Hepatic stellate cell (primary cell): ENCODE results near the gene CHMP4A.
A peak's percentile ranks its signal among the peaks of the same experiment; 100 is the strongest.

Source experiments
- DNase-seq: peaks from one replicate; pipeline ENCODE4 v3.0.0; 2011; ENCODE audit warnings: low spot score

The CHMP4A gene

DNA sequence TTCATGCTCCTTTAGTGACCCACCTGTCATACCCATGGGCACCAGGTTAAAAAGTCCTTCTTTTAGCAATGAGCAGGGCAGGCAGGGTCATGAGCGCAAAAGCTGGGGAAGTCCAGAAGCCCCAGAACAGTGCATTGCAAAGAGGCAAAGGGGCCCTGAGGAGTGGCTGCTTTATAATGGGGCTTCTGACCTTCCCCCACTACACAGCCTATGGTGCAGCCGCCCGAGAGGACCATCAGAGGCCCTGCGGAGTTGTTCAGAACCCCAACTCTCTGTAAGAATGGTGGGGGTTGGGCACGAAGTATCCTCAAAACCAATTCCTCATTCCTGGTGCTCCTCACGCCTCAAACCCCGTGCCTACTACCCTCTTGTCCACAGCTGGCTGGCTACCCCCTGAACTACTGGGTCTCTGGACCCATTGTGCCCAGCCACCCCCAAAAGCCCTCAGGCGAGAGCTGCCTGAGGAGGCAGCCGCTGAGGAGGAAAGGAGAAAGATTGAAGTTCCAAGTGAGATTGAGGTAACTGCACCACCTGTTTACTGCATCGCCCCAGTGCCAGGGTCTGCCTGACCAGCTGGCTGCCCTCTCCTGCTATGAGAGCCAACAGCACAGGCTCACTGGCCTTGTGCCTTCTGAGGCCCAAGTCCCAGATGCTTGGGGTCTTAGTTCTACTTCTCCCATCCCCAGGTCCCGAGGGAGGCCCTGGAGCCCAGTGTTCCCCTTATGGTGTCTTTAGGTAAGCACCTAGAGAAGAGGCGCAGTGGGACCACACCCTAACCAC lies 34.7 kb downstream of the CHMP4A start:
- DNase-seq: no peak

DNA sequence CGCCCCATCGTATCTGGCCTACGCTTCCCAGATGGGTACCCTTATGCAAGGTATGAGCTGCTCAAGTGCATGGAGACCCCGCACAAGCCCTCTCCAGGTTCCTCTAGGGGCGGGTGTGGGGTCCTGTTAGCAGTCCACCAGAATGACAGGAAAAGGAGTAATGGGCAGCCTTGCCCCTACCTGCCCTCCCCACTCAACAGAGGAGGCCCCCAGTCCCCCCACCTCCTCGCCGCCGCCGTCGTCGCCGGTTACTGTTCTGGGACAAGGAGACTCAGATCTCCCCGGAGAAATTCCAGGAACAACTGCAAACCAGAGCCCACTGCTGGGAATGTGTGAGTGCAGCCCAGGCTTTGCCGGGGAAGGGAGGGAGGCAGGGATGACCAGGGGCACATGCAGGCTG lies 35.4 kb downstream of the CHMP4A start:
- no peak for DNase-seq

DNA sequence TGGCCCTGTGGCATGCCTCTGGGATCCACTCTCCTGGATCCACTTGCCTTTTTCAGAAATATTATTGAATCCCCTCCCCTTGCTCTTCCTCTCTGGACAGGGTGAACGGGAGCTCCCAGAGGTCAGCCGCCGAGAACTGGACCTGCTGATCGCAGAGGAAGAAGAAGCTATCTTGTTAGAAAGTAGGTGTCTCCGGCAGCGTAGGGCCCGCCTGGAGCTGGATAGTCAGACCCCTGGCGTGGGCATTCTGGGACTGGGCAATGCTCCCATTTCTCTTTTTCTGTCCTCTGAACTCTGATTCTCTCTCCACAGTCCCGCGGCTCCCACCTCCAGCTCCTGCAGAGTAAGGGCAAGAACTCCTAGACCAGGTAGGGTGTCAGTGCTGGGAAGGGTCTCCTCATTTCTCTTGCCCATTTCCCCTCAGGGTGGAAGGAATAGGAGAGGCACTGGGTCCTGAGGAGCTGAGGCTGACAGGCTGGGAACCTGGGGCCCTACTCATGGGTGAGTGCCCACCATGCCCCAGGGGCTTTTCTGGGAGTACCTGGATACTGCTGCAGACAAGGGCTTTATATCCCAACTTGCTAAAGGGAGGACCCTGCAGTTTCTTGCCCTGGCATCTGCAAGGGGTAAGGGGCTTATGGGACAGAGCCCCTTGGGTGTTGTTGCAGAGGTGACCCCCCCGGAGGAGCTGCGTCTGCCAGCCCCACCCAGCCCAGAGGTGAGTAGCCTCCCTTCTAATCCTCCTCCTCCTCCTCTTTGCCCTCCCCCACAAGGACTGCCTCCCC lies 36.1 kb downstream of the CHMP4A start:
- DNase-seq: no peak

DNA sequence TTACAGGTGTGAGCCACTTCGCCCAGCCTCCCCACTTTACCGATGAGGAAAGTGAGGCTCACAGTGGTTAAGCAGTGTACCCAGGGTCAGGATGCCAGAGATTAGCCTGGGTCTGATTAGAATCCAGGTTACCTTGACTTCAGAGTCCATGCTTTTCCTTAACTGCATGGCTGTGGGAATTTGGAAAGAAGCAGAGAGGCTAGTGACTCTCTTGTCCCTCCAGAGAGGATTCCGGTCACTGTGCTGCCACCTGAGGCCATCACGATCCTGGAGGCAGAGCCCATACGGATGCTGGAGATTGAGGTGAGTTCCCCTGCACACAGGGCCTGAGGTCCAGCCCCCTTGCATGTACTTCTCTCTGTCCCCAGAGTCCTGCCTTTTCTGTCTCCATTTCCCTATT lies 36.7 kb downstream of the CHMP4A start:
- DNase-seq: no peak

DNA sequence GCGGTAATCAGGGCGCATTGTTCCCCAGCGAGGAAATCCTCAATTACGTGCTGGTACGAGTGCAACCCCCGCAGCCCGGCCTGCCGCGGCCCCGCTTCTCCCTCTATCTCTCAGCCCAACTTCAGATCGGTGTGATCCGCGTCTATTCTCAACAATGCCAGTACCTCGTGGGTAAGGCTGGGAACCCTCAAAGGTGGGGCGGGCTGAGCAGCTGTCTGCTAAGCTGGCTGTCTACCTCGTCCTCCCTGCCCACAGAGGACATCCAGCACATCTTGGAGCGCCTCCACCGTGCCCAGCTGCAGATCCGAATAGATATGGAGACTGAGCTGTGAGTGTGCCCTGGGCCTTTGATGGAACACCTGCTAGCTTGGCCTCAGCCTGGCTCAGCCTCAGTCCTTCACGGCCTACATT lies 40.4 kb downstream of the CHMP4A start:
- no peak for DNase-seq

DNA sequence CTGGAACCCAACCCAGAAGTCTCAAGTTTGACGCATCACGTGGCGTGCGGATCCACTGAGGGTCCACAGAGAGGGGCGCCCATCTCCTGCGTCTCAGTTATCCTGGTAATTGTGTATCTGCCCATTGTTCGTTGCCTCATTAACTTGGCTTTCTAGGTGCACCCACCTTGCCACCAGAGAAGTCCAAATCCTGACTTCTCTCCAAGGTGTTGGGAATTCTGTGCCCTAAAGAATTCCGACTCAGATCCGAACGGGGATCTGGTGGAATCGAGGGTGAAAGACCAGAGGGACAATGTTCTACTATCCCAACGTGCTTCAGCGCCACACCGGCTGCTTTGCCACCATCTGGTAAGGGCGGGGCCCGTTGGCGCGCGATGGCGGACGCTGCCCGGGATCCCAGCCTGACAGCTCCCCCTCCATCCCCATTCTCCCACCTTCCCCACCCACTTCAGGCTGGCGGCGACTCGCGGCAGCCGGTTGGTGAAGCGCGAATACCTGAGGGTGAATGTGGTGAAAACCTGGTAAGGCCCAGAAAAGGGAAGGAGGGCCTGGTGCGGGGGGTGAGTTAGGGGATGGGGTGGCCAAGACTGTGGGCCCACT lies 40.9 kb downstream of the CHMP4A start:
- DNase-seq: no peak

DNA sequence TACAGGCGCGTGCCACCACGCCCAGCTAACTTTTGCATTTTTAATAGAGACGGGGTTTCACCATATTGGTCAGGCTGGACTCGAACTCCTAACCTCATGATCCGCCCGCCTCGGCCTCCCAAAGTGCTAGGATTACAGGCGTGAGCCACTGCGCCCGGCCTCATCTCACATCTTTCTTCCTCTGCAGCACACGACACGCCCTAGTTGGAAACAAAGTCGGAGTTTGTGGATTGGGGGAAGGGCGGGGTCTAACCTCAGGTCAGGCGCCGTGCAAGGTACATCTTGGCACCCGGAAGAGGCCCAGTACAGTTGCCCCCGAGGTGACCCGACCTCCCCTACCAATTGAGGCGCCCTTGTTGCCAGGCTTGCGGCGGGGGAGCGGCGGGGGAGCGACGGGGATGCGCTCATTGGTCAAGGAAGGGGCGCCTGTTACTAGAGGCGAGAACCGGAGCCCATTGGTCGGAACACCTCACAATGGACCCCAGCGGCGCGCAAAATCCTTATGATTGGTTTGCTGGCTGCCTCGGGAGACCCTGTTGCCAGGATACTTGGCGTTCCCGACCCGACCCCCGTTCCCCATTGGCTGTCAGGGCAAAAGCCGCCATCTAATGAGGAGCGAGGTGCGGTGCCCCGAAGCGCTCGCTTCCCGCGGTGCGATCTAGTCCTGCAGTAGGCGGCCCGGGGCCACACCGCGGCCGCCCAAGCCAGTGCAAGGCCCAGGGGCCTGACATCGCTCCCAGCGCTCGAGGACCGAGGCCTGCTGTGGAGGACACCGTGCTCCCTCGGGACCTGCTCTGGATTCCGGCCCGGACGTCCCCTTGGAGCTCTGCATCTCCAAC lies 41.6 kb downstream of the CHMP4A start, which contains the start of gene REC8:
REC8 (plus strand) TSS at position 659 of the 839 bp plus-strand sequence. CDS start 473 bp downstream, outside the sequence.
- DNase-seq: no peak

DNA sequence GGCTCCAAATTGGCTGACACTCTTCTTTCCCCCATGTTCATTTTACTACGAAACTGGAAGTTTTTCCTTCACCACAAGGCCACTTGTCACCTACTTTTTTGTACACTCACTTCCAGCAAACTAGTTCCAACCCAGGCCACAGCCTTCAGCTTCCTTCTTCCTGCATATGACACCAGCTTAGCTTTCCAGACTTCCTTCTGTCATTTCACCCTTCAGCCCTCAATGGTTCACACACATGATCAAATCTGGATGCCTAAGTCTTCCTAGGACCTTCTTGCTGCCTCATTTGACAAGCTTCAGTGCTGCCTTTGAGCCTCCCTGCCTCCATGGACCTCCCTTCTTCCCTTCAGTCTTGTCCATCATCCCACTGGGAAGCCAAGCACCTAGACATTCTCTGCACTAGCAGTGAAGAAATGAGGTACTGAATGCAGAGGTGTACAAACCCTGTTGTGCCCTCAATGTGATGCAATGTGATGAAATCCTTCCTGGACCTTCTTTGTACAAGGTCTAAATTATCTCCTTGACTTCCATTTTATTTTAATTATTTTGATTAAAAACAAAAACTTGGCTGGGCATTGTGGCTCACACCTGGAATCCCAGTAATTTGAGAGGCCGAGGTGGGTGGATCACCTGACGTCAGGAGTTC lies 45.7 kb downstream of the CHMP4A start:
- DNase-seq: no peak

DNA sequence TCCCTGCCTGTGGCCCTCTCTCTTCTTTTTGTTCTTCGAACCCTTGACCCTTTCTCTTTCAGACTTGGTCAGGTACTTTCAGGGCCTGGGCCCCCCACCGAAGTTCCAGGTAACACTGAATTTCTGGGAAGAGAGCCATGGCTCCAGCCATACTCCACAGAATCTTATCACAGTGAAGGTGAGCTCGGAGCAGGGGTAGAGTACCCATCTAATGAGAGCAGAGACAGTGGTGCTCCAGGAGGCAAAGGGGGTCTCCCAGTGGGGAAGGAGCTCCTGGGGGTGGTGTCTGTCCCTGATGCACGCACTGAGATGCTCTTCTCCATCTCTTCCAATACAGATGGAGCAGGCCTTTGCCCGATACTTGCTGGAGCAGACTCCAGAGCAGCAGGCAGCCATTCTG lies 47.5 kb downstream of the CHMP4A start:
- DNase-seq: no peak

DNA sequence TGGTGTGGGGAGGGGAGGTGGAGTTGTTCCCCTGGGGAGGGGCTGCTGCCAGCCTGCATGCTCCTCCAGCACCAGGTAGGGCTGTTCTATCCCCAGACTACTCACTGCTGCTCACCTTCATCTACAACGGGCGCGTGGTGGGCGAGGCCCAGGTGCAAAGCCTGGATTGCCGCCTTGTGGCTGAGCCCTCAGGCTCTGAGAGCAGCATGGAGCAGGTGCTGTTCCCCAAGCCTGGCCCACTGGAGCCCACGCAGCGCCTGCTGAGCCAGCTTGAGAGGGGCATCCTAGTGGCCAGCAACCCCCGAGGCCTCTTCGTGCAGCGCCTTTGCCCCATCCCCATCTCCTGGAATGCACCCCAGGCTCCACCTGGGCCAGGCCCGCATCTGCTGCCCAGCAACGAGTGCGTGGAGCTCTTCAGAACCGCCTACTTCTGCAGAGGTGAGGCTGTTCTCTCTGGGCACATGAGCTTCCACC lies 48.7 kb downstream of the CHMP4A start:
- DNase-seq: no peak

DNA sequence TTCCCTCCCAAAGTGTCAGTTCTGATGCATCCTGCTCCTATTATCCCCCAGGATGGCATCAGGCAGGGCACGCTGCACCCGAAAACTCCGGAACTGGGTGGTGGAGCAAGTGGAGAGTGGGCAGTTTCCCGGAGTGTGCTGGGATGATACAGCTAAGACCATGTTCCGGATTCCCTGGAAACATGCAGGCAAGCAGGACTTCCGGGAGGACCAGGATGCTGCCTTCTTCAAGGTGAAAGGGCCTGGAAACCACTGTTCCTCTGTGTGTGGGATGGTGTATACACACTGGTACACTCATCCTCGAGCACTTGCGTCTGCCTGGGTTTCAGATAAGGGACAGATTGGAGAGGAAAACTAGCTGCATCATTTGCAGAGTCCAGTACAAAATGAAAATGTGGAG lies 51.2 kb downstream of the CHMP4A start:
- peak; percentile 72 for DNase-seq

DNA sequence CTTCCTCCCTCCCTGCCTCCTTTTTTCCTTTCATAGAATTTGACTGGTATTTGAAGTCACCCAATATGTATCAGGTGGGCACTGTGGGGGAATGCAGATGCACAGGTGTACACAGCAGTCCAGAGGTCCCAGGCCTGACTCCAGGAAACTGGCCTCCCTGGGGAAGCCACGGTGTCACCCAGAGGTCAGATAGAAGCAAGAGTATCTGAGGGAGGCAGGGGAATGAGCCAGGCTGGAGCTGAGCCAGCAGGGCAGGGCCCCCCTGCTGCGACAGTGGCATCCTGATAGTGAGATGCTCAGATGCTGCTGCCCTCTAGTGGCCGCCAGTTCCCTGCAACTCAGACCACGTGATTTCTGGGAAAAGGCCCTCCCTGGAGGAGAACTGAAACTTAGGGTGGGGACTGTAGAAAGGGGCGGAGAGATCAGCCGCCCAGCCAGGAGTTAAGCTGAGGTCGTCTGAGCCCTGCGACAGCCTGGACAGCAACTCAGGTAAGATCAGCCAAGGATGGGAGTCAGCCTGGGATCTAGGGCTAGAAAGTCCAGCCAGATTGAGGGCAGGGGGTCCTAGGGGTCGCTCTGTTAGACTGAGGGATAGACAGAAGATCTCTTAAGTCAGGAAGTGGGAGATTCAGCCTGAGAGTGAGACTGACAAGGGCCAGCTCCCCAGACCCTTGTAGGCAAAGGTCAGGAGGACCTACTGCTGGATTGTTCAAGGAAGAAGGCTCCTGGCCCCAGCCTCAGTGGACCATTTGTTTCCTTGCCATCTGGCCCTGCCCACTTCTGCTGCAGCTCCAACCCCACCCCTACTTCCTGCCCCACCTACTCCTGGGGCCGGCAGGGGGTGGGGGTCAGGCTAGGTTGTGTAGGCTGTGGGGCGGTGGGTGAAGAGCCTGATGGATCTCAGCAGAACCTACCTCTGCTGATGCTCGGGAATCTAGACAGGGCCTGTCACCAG lies 52.2 kb downstream of the CHMP4A start, which contains the start of gene IRF9:
IRF9 (plus strand) TSS at position 416 of the 955 bp plus-strand sequence. CDS start 880 bp downstream, outside the sequence.
- peak; percentile 98 for DNase-seq

DNA sequence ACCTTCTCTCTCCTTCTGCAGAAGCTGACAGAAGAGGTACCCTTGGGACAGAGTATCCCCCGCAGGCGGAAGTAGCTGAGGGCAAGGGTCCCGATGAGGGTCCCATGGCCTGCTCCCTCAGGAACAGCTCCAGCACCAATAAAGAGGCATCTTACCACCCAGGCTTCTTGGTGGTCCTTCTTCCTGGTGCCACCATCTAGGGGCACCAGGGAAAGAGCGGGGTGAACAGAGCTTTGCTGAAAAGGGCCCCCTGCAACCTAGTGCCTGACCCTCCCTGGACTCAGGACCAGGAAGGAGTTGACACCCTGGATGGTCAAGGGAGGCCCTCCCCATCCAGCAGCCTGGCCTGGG lies 52.8 kb downstream of the CHMP4A start:
- no peak for DNase-seq

DNA sequence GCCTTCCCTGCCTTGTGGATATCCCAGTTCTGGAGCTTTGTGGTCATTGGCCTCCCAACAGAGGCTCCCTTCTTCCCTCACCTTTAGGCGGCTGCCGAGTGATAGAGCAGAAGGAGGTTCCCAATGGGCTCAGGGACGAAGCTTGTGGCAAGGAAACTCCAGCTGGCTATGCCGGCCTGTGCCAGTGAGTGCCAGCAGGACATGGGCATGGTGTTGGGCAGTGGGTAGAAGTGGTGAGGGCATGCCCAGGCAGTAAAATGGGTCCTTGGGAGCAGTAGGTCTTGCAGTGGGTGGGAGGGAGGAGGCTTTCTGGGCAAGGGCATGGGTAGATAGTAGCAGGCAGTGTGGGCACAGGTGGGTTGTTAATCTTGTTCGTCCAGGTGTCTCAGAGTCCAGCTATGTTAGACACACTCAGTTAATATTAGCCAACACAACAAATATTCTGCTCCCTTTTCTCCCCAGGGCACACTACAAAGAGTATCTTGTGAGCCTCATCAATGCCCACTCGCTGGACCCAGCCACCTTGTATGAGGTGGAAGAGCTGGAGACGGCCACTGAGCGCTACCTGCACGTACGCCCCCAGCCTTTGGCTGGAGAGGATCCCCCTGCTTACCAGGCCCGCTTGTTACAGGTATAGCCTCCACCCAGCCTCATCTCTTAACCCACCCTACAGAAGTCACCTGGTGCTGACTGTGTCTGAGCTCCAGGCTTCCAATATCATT lies 53.4 kb downstream of the CHMP4A start:
- DNase-seq: no peak
